Measurements from ENCODE around the gene JAKMIP1.

JAKMIP1 gene

GRCh38 chr4:6114601-6115000, 85.7 kb downstream of the JAKMIP1 start:
- DNase-seq = no peak

GRCh38 chr4:6114181-6114580, 86.2 kb downstream of the JAKMIP1 start:
- no peak for DNase-seq

GRCh38 chr4:6113641-6114040, 86.7 kb downstream of the JAKMIP1 start:
- DNase-seq = no peak

GRCh38 chr4:6112606-6113290, 87.6 kb downstream of the JAKMIP1 start:
- no peak for DNase-seq

- DNase-seq = no peak
Measured at GRCh38 chr4:6111354-6111960, 88.9 kb downstream of the JAKMIP1 start.

- DNase-seq = no peak
Measured at GRCh38 chr4:6110681-6111353, 89.5 kb downstream of the JAKMIP1 start.

GRCh38 chr4:6109842-6110560, 90.3 kb downstream of the JAKMIP1 start:
- peak; percentile 12 for DNase-seq

- no peak for DNase-seq
Measured at GRCh38 chr4:6107886-6108285, 92.5 kb downstream of the JAKMIP1 start.

GRCh38 chr4:6107114-6107791, 93.1 kb downstream of the JAKMIP1 start:
- no peak for DNase-seq

GRCh38 chr4:6106156-6106555, 94.2 kb downstream of the JAKMIP1 start:
- no peak for DNase-seq

- no peak for DNase-seq
Measured at GRCh38 chr4:6105311-6105911, 94.9 kb downstream of the JAKMIP1 start.

GRCh38 chr4:6104541-6105130, 95.7 kb downstream of the JAKMIP1 start:
- no peak for DNase-seq

- DNase-seq = no peak
Measured at GRCh38 chr4:6097581-6097980, 102.8 kb downstream of the JAKMIP1 start.

GRCh38 chr4:6095897-6096296, 104.5 kb downstream of the JAKMIP1 start:
- DNase-seq = no peak

GRCh38 chr4:6095023-6095752, 105.2 kb downstream of the JAKMIP1 start:
- DNase-seq = no peak

GRCh38 chr4:6093671-6094070, 106.7 kb downstream of the JAKMIP1 start:
- no peak for DNase-seq

- no peak for DNase-seq
Measured at GRCh38 chr4:6092971-6093370, 107.4 kb downstream of the JAKMIP1 start.

GRCh38 chr4:6092131-6092530, 108.2 kb downstream of the JAKMIP1 start:
- peak; percentile 48 for DNase-seq

- no peak for DNase-seq
Measured at GRCh38 chr4:6090931-6091330, 109.4 kb downstream of the JAKMIP1 start.

- no peak for DNase-seq
Measured at GRCh38 chr4:6088950-6089349, 111.4 kb downstream of the JAKMIP1 start.

- peak; percentile 42 for DNase-seq
Measured at GRCh38 chr4:6087669-6088341, 112.5 kb downstream of the JAKMIP1 start.
